Heart left ventricle (tissue), 16 donors: ENCODE measurements around the gene BRF1. TPM values are rescaled to one million over a fixed set of nuclear protein-coding genes. Genes with fewer than 3 reads are reported as not detected.

Experiments
- ATAC-seq, 4 donors: fragments of 200-7000 bp; cut with Tn5 transposase; one replicate each; pipeline ENCODE4 v1.9.1; 2020 to 2022; ENCODE audit warnings: moderate library complexity in 4 of 4, mild to moderate bottlenecking in 3 of 4, moderate number of reproducible peaks in 1 of 4
- DNase-seq, 5 donors: peaks; one replicate each; pipeline ENCODE4 v3.0.0-alpha.2; 2020
- H3K27ac ChIP-seq, 12 donors: fragments of 200-600 bp; sonication (generic) in 4 of 12; one replicate each; pipeline versions ENCODE4 v1.5.0 to v1.8.0; 2016 to 2022; ENCODE audit warnings: mild to moderate bottlenecking in 2 of 12
- H3K27me3 ChIP-seq, 9 donors: fragments of 200-600 bp; sonication (generic) in 2 of 9; one replicate each; pipeline versions ENCODE4 v1.5.1 to v1.8.0; 2016 to 2022; ENCODE audit warnings: mild to moderate bottlenecking in 3 of 9
- H3K36me3 ChIP-seq, 9 donors: fragments of 200-600 bp; sonication (generic) in 2 of 9; one replicate each; pipeline versions ENCODE4 v1.5.0 to v1.8.0; 2018 to 2022; ENCODE audit warnings: mild to moderate bottlenecking in 2 of 9
- H3K4me1 ChIP-seq, 12 donors: fragments of 200-600 bp; sonication (generic) in 4 of 12; one replicate each; pipeline versions ENCODE4 v1.5.0 to v1.8.0; 2016 to 2022; ENCODE audit warnings: mild to moderate bottlenecking in 3 of 12
- H3K4me3 ChIP-seq, 12 donors: fragments of 200-600 bp; sonication (generic) in 4 of 12; one replicate each; pipeline versions ENCODE4 v1.5.0 to v1.8.0; 2017 to 2022; ENCODE audit warnings: mild to moderate bottlenecking in 9 of 12, moderate library complexity in 4 of 12
- H3K9me3 ChIP-seq, 12 donors: fragments of 200-600 bp; sonication (generic) in 4 of 12; one replicate each; pipeline versions ENCODE4 v1.5.0 to v1.8.0; 2016 to 2022; ENCODE audit warnings: mild to moderate bottlenecking in 1 of 12
- CTCF ChIP-seq, 12 donors: fragments of 200-600 bp; sonication (generic) in 4 of 12; IDR thresholded peaks; one replicate each; pipeline versions ENCODE4 v1.5.0 to v1.8.0; 2018 to 2022; ENCODE audit warnings: antibody characterized with exemption in 12 of 12, mild to moderate bottlenecking in 5 of 12
- POLR2A ChIP-seq, 2 donors: fragments of 450-650 bp; IDR thresholded peaks; one replicate each; pipeline ENCODE4 v1.6.1; 2017; ENCODE audit warnings: antibody characterized with exemption in 2 of 2, mild to moderate bottlenecking in 2 of 2, moderate library complexity in 2 of 2
- WGBS, 4 donors: extraction: QIAGEN DNeasy Blood & Tissue Kit in 2 of 4; methylation state at CpG; one replicate each; pipeline versions ENCODE4 v1.1.5 to v1.1.7; 2013 to 2018; 5-methylcytosine and 5-hydroxymethylcytosine counted together
- intact Hi-C, 10 donors: fragments of 100-400 bp; cut with DNase I; formaldehyde crosslinking; loops; one replicate each; pipeline versions ENCODE4 v1.11.1 to v1.14.2; 2022
- polyA plus RNA-seq, 2 donors: library from polyadenylated mRNA; stranded (reverse); fragments of 200-250 nt; gene quantifications; one replicate each; pipeline ENCODE4 v1.2.3, GENCODE V29; 2013
- total RNA-seq, 9 donors: library from RNA; depleted of rRNA in 2 of 9; stranded (reverse); fragments of >200 nt in 2 of 9; fragmentation: NEBNext Ultra II Directional in 3 of 9; extraction: Animal tissue kit (Norgen Biotek cat#: 25700) in 3 of 9; gene quantifications; one replicate each; pipeline versions ENCODE4 v1.1.0 to v1.2.4, GENCODE V29; 2016 to 2023
- donor health status: ischemic (EF 13 %, LVEDD 7.1; RV severe dilation, severe dysfunction).
- donor health status: healthy with polysubstance abuse.
- donor health status: DM: no; HTN: yes; CAD: no.
- donor health status: DM: no; HTN: no; CAD: no.
- donor health status: ischemic (EF 25% LVEDD 6.9; RV normal size, moderate dysfunction).
- donor health status: ischemic (EF 25% LVEDD 5.7; RV mildly dilated, moderate dysfunction).
- donor health status: healthy.
- donor health status: DM: yes; HTN: yes; CAD: no.
- donor health status: ischemic (EF 35%, LVEDD 5.7; RV mildly dilated, moderate dysfunction).
- donor health status: nonischemic (EF 11% LVEDD 7.7; RV severe dilation, severe dysfunction).
- donor health status: DM: yes; HTN: yes; CAD: no.
- donor health status: PGD.
- donor health status: ischemic (EF 29% LVEDD 5.4; RV normal size, mild dysfunction).
- donor health status: nonischemic (EF 23%, LVEDD 6.1; RV moderate dilation, normal function).

The BRF1 gene
- total and polyA plus RNA-seq, 11 donors, result 13.3 to 25.3 (median 18.7) TPM

- no peak for TF ChIP-seq CTCF (IDR thresholded peaks at IDR 0.05)
- TF ChIP-seq POLR2A (IDR thresholded peaks at IDR 0.05), result no peak
- no peaks in the 10 kb centered on the region for H3K27me3 ChIP-seq
- peaks cover 4 to 33% (median 17%) of the 10 kb centered on the region in 12 donors for H3K4me1 ChIP-seq
- intact Hi-C loops, result loop anchor here in 1 of 10 donors (5.0 kb wide), 1 partner anchor 46 kb away; no protein-coding TSS in a partner anchor
- H3K9me3 ChIP-seq, result no peaks in the 10 kb centered on the region
- H3K27ac ChIP-seq, result peak overlapping the region in 11 of 12 donors; percentile 39 to 96 (median 85)
- WGBS, 4 donors, result 28 to 43% (median 34%) methylated on average over 15 to 42 of the region's 42 CpGs
- H3K36me3 ChIP-seq, result peaks cover 0 to 43% (median 36%) of the 10 kb centered on the region in 9 donors
- DNase-seq, result no peak
- ATAC-seq, result peak in 2 of 4 donors; percentile 14 to 18
- peak overlapping the region; percentile 2 to 86 (median 66) for H3K4me3 ChIP-seq
Measured at GRCh38 chr14:105247715-105248367, 53.0 kb downstream of the BRF1 start.

- no peak for TF ChIP-seq CTCF (IDR thresholded peaks at IDR 0.05)
- no peak for TF ChIP-seq POLR2A (IDR thresholded peaks at IDR 0.05)
- no peak overlapping the region for H3K27ac ChIP-seq
- intact Hi-C loops, result loop anchor here in 1 of 10 donors (5.0 kb wide), 1 partner anchor 45 kb away; no protein-coding TSS in a partner anchor
- peaks cover 0 to 37% (median 28%) of the 10 kb centered on the region in 9 donors for H3K36me3 ChIP-seq
- H3K9me3 ChIP-seq, result no peaks in the 10 kb centered on the region
- 95 to 98% (median 96%) methylated on average over 16 of the region's 16 CpGs for WGBS, 4 donors
- no peak for DNase-seq
- peaks cover 4 to 33% (median 17%) of the 10 kb centered on the region in 12 donors for H3K4me1 ChIP-seq
- ATAC-seq, result no peak
- H3K27me3 ChIP-seq, result no peaks in the 10 kb centered on the region
- no peak overlapping the region for H3K4me3 ChIP-seq
Measured at GRCh38 chr14:105247026-105247425, 53.8 kb downstream of the BRF1 start.

- no peak overlapping the region for H3K4me3 ChIP-seq
- H3K27me3 ChIP-seq, result no peaks in the 10 kb centered on the region
- peaks cover 0 to 22% (median 8%) of the 10 kb centered on the region in 9 donors for H3K36me3 ChIP-seq
- H3K4me1 ChIP-seq, result peaks cover 4 to 18% (median 13%) of the 10 kb centered on the region in 12 donors
- no peak overlapping the region for H3K27ac ChIP-seq
- no peaks in the 10 kb centered on the region for H3K9me3 ChIP-seq
- TF ChIP-seq CTCF (IDR thresholded peaks at IDR 0.05) (no peak), POLR2A (IDR thresholded peaks at IDR 0.05) (no peak)
- no peak for ATAC-seq
- WGBS, 4 donors, result 78 to 98% (median 93%) methylated on average over 10 of the region's 10 CpGs
- intact Hi-C loops, result no loop called here
- DNase-seq, result no peak
Measured at GRCh38 chr14:105244334-105244733, 56.5 kb downstream of the BRF1 start.

- H3K4me1 ChIP-seq, result no peaks in the 10 kb centered on the region
- ATAC-seq (peak in 1 of 4 donors; percentile 36), DNase-seq (peak in 1 of 5 donors; percentile 17)
- H3K9me3 ChIP-seq, result no peaks in the 10 kb centered on the region
- intact Hi-C loops, result no loop called here
- H3K27ac ChIP-seq, result no peak overlapping the region
- WGBS, 4 donors, result 87 to 99% (median 93%) methylated on average over 15 to 19 of the region's 19 CpGs
- peaks cover 0 to 22% (median 8%) of the 10 kb centered on the region in 9 donors for H3K36me3 ChIP-seq
- no peaks in the 10 kb centered on the region for H3K27me3 ChIP-seq
- no peak for TF ChIP-seq POLR2A (IDR thresholded peaks at IDR 0.05)
- TF ChIP-seq CTCF (IDR thresholded peaks at IDR 0.05), result no peak
- no peak overlapping the region for H3K4me3 ChIP-seq
Measured at GRCh38 chr14:105241641-105242040, 59.2 kb downstream of the BRF1 start.
